Activated naive CD8-positive, alpha-beta T cell (primary cell): Measurements from ENCODE around the gene STK17B.

Experiments
- H3K27ac Mint-ChIP-seq: one replicate; pipeline ENCODE4 v1.8.0; 2021; ENCODE audit warnings: mixed read lengths
- H3K27me3 Mint-ChIP-seq: one replicate; pipeline ENCODE4 v1.8.0; 2021; ENCODE audit warnings: mixed read lengths
- H3K36me3 Mint-ChIP-seq: one replicate; pipeline ENCODE4 v1.8.0; 2021; ENCODE audit warnings: mixed read lengths
- H3K4me1 Mint-ChIP-seq: one replicate; pipeline ENCODE4 v1.8.0; 2021; ENCODE audit warnings: low read depth, mixed read lengths
- H3K4me3 Mint-ChIP-seq: one replicate; pipeline ENCODE4 v1.8.0; 2021; ENCODE audit warnings: mild to moderate bottlenecking, mixed read lengths
- H3K9me3 Mint-ChIP-seq: one replicate; pipeline ENCODE4 v1.8.0; 2021; ENCODE audit warnings: low read depth, mixed read lengths

Gene STK17B

DNA sequence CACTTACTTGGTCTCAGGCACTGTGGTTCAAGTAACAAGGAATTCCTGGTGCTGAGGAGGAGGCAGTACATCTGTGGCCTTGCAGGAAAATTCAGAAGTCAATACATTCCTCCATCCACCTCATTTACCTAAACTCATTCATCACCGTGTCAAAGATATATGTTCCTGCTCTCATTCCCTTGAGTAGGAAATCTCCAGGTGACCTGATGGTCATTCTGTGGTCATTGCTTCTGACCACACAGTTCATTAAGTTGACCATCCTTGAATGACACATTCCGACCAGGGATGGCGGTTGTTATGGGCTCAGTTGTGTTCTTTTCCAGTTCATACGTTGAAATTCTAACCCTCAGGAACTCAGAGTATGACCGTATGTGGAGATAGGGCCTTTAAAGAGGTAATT, 2.1 kb upstream of the STK17B start:
- H3K4me1 Mint-ChIP-seq: peaks cover 59% of the 10 kb centered on the region
- H3K27ac Mint-ChIP-seq: peak overlapping the region; percentile 95
- H3K4me3 Mint-ChIP-seq: peak overlapping the region; percentile 86

DNA sequence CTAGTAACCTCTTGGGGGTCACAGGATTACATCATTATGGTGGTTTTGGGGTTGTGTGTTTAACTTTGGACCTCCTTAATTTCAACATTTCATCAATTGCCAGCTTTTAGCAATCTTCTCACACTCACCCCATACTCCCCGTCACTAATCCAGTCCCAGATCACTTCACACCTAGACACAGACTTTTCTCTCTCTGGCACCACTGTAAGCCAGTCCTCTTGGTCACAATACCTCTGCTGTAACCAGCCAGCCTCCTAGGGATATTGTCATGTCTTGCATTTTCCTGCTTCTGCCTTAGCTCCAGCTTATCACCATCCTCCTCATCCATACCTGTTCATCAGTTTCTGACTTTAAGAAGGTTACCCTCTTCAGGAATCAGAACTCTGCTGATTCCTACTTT, 1.6 kb upstream of the STK17B start:
- Mint-ChIP-seq H3K27me3 (no peaks in the 10 kb centered on the region), H3K27ac (peak overlapping the region; percentile 95), H3K9me3 (no peaks in the 10 kb centered on the region)

More for the DNA sequence above, 2.1 kb upstream of the STK17B start:
- Mint-ChIP-seq H3K9me3 (no peaks in the 10 kb centered on the region), H3K27me3 (no peaks in the 10 kb centered on the region), H3K36me3 (peaks cover 6% of the 10 kb centered on the region)

DNA sequence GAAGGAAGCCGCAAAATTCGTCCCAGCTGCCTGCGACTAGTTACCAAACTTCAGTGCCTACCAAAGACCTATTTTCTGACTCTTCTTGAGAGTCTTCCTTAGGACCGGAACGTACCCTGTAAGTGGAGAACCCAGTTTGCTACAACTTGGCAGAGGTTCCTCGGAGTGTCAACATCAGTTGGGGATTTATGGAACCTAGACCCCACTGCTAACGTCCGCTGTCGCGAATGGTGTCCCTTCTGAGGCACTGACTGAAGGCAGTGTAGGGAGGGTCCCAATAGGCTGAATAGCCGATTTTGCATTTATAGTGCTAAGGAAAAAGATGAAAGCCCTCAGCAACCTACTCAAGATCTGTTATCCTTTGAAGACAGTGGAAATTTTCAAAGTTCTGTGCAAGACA, 568 bp upstream of the STK17B start:
- H3K36me3 Mint-ChIP-seq: peaks cover 11% of the 10 kb centered on the region
- no peaks in the 10 kb centered on the region for H3K27me3 Mint-ChIP-seq
- peak overlapping the region; percentile 95 for H3K27ac Mint-ChIP-seq
- no peaks in the 10 kb centered on the region for H3K9me3 Mint-ChIP-seq
- H3K4me3 Mint-ChIP-seq: peak overlapping the region; percentile 86
- H3K4me1 Mint-ChIP-seq: peaks cover 49% of the 10 kb centered on the region

More for the DNA sequence above, 1.6 kb upstream of the STK17B start:
- H3K4me3 Mint-ChIP-seq: peak overlapping the region; percentile 86
- peaks cover 6% of the 10 kb centered on the region for H3K36me3 Mint-ChIP-seq
- H3K4me1 Mint-ChIP-seq: peaks cover 53% of the 10 kb centered on the region

DNA sequence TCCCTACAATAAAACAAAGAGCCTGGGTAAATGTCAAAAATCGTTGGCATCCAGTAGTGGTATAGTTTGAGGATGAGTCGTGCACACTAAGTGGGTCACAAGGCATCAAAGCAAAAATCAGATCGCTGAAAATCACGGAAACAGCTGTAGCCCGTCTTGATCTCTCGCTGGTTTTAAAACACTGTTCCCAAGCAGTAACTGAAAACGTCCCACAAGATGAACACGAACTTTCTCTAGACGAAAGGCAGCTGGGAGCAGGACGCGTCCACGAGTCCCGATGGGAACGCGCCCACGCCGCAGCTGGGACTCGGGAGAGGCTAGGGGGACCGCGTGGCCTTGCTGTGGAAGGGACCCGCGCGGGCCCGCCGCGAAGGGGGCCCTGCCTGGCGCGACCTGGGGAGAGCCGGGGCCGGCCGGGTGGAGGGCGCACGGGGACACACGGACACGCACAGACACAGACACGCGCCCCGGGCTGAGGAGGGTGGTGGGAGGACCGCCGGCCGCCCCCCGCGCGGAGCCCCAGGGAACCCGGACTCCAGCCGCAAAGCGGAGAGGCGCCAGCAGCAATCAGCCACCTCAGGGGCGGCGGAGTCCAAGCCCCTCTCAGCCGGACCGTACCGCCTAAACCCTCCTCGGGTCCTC, 651 bp downstream of the STK17B start:
- no peaks in the 10 kb centered on the region for H3K27me3 Mint-ChIP-seq
- no peaks in the 10 kb centered on the region for H3K9me3 Mint-ChIP-seq
- H3K27ac Mint-ChIP-seq: peak overlapping the region; percentile 97
- H3K4me3 Mint-ChIP-seq: peak overlapping the region; percentile 100
- peaks cover 46% of the 10 kb centered on the region for H3K4me1 Mint-ChIP-seq
- peaks cover 18% of the 10 kb centered on the region for H3K36me3 Mint-ChIP-seq

DNA sequence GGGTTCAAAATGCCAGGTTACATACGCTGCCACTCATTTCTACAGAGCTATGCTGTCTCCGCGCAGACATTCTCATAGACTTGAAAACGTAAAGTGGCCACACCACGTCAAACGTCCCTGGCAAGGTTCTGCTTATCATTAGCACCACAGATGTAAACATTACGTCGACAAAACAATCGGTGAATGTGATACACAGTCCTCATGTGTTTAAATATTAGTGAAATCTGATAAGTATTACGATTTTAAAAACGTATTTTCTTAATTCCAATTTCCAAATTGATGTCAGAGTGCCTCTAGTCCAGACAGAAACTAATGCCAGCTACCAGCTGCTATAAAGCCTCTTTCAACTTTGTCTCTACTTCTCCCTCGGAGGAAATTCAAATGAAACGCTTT, 1.2 kb downstream of the STK17B start:
- H3K27ac Mint-ChIP-seq: peak overlapping the region; percentile 97
- H3K36me3 Mint-ChIP-seq: peaks cover 22% of the 10 kb centered on the region
- peak overlapping the region; percentile 100 for H3K4me3 Mint-ChIP-seq
- no peaks in the 10 kb centered on the region for H3K9me3 Mint-ChIP-seq
- H3K4me1 Mint-ChIP-seq: peaks cover 48% of the 10 kb centered on the region
- H3K27me3 Mint-ChIP-seq: no peaks in the 10 kb centered on the region

DNA sequence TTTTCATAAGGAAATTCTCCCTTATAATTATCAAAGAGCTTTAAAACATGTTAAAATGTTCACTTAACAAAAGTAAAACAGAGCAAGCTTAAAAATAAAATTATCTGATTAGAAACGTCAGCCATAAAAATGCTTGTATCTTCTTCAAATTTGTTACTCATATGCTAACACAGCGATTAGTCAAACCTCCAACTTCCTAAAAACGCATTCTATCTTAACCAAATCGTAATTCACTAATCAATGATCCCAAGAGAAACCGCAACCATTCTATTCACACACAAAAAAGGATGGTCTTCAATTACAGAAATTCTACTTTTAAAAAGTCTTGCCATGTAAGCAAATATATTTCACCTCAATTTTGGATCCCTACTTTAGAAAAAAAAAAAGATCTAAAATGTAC, 1.9 kb downstream of the STK17B start:
- Mint-ChIP-seq H3K36me3 (peaks cover 28% of the 10 kb centered on the region), H3K4me3 (peak overlapping the region; percentile 100), H3K4me1 (peaks cover 49% of the 10 kb centered on the region)

DNA sequence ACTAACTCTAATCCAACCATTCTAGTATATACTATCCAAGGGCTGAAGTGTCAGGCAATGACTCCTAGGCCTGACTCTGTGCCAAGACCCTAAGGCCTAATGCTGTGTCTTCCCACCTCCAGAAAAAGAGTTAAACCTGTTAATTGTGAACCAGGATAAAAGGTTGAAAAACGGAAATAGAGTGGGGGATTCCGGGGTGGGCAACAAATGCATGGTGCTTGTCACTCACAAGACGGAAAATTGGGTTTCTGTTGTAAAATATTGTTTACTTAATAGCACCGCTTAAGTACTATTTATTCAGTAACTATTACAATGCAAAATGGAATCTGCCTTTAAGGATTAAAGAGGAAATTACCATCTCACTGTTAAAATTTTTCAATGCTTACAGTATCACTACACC, 3.2 kb downstream of the STK17B start:
- H3K9me3 Mint-ChIP-seq: no peaks in the 10 kb centered on the region
- peaks cover 41% of the 10 kb centered on the region for H3K4me1 Mint-ChIP-seq
- H3K36me3 Mint-ChIP-seq: peaks cover 31% of the 10 kb centered on the region
- H3K27me3 Mint-ChIP-seq: no peaks in the 10 kb centered on the region
- H3K27ac Mint-ChIP-seq: peak overlapping the region; percentile 97
- H3K4me3 Mint-ChIP-seq: peak overlapping the region; percentile 100

More for the DNA sequence above, 1.9 kb downstream of the STK17B start:
- Mint-ChIP-seq H3K9me3 (no peaks in the 10 kb centered on the region), H3K27me3 (no peaks in the 10 kb centered on the region), H3K27ac (peak overlapping the region; percentile 97)

DNA sequence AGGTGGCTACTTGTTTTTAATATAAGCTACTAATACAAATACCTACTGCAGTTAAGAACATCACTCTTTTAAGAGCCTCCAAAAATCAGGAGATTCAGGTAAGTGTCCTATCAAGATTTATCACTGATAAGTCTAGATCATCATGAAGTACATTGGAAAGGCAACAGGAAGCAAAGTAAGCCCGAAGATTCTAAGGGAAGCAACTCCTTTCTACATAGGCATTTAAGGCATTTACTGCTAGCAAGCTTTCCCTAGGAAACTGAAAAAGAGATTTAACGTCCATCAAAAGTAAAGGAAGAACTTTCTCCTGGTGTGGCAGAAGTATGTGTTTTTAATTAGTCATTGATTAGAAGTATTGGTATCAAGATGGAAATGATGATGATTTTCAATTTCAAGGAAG, 3.7 kb downstream of the STK17B start:
- Mint-ChIP-seq H3K4me3 (peak overlapping the region; percentile 100), H3K36me3 (peaks cover 33% of the 10 kb centered on the region), H3K4me1 (peaks cover 41% of the 10 kb centered on the region), H3K9me3 (no peaks in the 10 kb centered on the region), H3K27me3 (no peaks in the 10 kb centered on the region), H3K27ac (peak overlapping the region; percentile 97)

DNA sequence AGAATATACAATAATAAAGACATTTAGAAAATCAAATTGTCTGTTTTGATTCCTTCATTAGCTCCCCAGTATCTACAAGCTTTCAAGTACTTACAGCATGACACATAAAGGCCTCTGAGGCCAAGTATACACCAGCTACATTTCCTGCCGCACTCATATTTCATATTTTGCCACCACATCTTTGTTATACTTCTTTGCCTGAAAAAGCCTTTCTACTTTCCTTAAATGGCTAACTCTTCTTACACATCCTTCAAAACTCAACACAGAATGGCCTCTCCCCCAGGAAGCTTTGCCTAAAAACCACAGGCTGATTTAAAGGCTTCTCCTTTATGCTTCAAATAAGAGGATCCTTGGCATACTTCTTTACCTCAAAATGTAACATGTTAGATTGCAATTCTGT, 4.5 kb downstream of the STK17B start:
- peaks cover 34% of the 10 kb centered on the region for H3K36me3 Mint-ChIP-seq
- peaks cover 43% of the 10 kb centered on the region for H3K4me1 Mint-ChIP-seq
- no peaks in the 10 kb centered on the region for H3K27me3 Mint-ChIP-seq
- H3K9me3 Mint-ChIP-seq: no peaks in the 10 kb centered on the region
- peak overlapping the region; percentile 97 for H3K27ac Mint-ChIP-seq
- peak overlapping the region; percentile 100 for H3K4me3 Mint-ChIP-seq

DNA sequence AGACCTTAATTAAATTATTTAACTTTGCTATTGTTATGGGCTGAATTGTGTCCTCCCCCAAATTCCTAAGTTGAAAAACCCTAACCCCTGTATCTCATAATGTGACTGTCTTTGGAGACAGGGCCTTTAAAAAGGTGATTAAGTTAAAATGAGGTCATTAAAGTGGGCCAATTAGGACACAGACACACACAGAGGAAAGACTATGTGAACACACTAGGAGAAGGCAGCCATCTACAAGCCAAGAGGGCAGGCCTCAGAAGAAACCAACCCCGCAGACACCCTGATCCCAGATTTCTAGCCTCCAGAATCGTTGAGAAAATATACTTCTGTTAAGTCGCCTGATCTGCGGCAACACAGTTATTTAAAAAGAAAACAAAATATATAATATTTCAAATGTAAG, 6.4 kb downstream of the STK17B start:
- Mint-ChIP-seq H3K27ac (peak overlapping the region; percentile 92), H3K4me3 (peak overlapping the region; percentile 100), H3K36me3 (peaks cover 30% of the 10 kb centered on the region), H3K4me1 (peaks cover 59% of the 10 kb centered on the region), H3K9me3 (no peaks in the 10 kb centered on the region), H3K27me3 (no peaks in the 10 kb centered on the region)

DNA sequence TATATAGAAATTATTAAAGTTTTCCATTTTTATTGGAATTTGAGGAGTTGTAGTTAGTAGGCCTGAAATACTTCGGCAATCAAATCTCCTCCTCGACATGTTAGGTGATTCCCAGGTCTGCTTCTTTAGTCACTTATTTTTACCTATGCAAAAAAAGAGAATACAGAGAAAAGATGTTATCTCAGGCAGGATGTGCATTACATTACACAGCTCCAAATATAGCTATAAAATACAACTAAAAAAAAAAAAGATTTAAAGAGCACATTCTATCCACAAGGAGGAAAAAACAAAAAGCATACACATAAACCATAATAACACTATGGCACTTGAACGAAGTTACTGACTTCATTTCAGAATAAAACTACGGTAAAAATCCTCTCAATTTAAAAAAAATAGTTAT, 8.1 kb downstream of the STK17B start:
- Mint-ChIP-seq H3K36me3 (peaks cover 29% of the 10 kb centered on the region), H3K4me3 (peak overlapping the region; percentile 84), H3K27me3 (no peaks in the 10 kb centered on the region), H3K9me3 (no peaks in the 10 kb centered on the region), H3K4me1 (peaks cover 70% of the 10 kb centered on the region), H3K27ac (peak overlapping the region; percentile 99)

DNA sequence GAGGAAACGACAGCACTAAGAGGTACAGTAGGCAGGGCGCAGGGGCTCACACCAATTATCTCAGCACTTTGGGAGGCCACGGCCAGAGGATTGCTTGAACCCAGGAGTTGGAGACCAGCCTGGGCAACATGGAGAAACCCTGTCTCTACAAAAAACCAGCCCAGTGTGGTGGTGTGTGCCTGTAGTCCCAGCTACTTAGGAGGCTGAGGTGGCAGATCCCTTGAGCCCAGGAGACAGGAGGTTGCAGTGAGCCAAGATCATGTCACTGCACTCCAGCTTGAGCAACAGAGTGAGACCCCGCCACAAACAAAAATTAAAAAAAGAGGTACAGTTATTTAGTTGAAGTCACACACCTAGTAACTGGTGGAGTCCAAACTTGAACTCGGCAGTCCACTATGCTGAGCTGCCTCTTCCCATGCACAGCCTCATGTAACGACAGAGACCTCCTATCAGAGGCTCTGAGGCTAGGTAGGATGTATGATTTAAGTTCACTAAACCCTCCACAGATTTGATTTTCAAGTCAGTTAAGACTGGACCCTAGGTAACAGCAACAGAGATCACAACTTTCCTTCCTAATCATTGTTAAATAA, 8.7 kb downstream of the STK17B start:
- Mint-ChIP-seq H3K36me3 (peaks cover 29% of the 10 kb centered on the region), H3K4me1 (peaks cover 74% of the 10 kb centered on the region), H3K9me3 (no peaks in the 10 kb centered on the region), H3K4me3 (peak overlapping the region; percentile 84), H3K27me3 (no peaks in the 10 kb centered on the region), H3K27ac (peak overlapping the region; percentile 99)

DNA sequence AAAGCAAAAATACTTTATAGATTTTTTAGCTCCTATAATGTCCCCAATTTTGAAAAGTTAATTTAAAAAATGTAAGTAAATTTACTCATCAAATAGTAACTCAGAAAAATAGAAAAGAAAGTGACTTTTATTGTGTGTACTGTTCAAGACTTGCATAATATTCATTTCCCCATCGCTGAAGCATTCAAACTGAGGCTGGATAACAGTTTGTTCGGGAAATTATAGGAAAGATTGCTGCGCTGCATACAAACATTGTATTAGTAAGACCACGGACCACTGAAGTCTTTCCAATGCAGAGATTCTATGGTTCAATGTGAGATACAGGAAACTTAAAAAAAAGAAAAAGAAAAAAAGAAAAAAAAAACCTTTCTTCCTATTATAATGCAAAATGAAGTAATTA, 10.4 kb downstream of the STK17B start:
- Mint-ChIP-seq H3K4me3 (peak overlapping the region; percentile 84), H3K4me1 (peaks cover 82% of the 10 kb centered on the region), H3K27ac (peak overlapping the region; percentile 99), H3K9me3 (no peaks in the 10 kb centered on the region), H3K27me3 (no peaks in the 10 kb centered on the region), H3K36me3 (peaks cover 24% of the 10 kb centered on the region)

DNA sequence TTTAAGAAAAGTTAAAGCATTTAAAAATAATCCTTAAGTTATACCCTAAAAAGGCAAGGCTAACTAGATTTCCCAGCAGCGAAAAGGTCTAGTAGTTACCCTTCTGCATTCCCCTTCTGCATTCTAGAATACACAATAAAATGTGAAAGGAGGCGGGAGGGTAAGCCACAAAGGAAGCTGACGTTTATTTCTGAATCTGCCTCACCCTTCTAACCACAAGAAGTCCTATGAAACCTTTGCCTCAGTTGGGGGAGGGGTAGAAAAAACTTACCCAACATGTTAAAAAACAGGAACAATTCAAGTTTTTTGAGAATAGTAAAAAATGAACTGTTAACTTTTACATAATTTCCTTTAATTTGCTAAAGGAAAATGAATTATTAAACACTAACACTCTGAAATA, 11.3 kb downstream of the STK17B start:
- H3K27me3 Mint-ChIP-seq: no peaks in the 10 kb centered on the region
- H3K27ac Mint-ChIP-seq: peak overlapping the region; percentile 99
- H3K36me3 Mint-ChIP-seq: peaks cover 20% of the 10 kb centered on the region
- no peaks in the 10 kb centered on the region for H3K9me3 Mint-ChIP-seq
- H3K4me1 Mint-ChIP-seq: peaks cover 82% of the 10 kb centered on the region
- H3K4me3 Mint-ChIP-seq: peak overlapping the region; percentile 84

DNA sequence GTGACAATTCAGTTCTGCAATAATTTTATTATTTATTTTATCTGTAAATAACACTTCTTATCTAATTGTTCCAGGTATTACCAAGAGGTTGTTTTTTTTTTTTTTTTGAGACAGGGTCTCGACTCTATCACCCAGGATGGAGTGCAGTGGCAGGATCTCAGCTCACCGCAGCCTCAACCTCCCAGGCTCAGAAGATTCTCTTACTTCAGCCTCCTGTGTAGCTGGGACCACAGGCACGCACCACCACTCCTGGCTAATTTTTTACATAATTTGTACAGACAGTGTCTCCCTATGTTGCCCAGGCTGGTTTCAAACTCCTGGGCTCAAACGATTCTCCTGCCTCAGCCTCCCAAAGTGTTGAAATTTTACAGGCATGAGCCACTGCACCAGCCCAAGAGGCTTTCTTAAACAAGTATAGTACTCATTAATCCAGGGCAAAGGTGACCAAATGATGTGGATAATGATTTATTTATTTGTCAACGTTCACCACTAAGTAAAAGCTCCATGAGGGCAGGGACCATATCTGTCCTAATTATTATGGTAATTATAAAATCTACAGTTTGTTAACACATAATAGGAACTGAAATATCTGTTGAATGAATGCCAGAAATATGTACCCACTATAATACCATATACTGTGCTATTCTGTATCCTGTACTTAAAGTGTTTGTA, 12.0 kb downstream of the STK17B start:
- peak overlapping the region; percentile 99 for H3K27ac Mint-ChIP-seq
- H3K27me3 Mint-ChIP-seq: no peaks in the 10 kb centered on the region
- H3K4me3 Mint-ChIP-seq: peak overlapping the region; percentile 84
- peaks cover 82% of the 10 kb centered on the region for H3K4me1 Mint-ChIP-seq
- H3K9me3 Mint-ChIP-seq: no peaks in the 10 kb centered on the region
- peaks cover 20% of the 10 kb centered on the region for H3K36me3 Mint-ChIP-seq
